Activated CD4-positive, CD25-positive, alpha-beta regulatory T cell (primary cell): ENCODE results near the gene DEPDC1B.
"Not testable (repeated sequence)": the region's sequence is repeated elsewhere in the genome, so short reads cannot be mapped to it uniquely, and the experiment has no call there.

ENCODE experiments used
- DNase-seq, 4 experiments: peaks; one replicate each; lab custom pipeline; 2025; lab: John Stamatoyannopoulos, UW

DEPDC1B gene

GRCh38 chr5:60584304-60584703, 115.7 kb downstream of the DEPDC1B start:
- no peak for DNase-seq

DNA sequence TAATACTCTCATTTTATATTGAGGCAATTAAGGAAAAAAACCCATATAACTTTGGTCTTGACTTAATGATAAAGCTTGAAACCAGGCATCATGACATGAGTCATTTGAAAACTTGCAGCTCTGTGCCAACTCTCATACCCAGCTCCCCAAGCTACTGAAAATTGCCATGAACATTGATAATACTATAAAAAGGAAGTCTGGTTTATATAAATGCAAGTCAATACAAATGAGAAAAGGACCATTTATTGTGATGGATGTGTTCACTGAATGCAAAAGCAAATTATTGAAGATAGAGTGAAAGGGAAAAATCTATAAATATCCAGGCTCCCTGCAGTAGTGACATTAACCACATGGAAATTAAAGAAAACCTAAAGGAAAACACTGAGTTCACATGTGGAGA, 116.3 kb downstream of the DEPDC1B start:
- DNase-seq = no peak

DNA sequence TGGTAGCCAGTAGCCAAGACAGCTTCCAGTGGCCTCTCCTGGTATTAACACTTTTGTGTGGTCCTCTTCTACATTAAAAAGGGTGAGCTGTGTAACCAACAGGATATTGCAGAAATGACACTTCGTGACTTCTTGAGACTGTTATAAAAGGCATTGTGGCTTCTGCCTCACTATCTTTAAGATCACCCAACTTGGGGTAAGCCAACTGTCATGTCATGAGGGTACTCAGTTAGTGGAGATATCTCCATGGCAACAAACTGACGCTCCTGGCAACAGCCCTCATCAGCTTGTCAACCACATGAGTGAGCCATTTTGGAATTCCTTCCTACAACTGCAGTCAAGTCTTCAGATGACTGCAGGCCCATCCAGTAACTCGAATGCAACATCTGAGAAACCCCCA, 121.7 kb downstream of the DEPDC1B start:
- DNase-seq = no peak

- no peak for DNase-seq
These were observed 122.8 kb downstream of the DEPDC1B start for GRCh38 chr5:60577116-60577515.

- no peak for DNase-seq
These were observed 123.5 kb downstream of the DEPDC1B start for GRCh38 chr5:60576425-60576824.

DNA sequence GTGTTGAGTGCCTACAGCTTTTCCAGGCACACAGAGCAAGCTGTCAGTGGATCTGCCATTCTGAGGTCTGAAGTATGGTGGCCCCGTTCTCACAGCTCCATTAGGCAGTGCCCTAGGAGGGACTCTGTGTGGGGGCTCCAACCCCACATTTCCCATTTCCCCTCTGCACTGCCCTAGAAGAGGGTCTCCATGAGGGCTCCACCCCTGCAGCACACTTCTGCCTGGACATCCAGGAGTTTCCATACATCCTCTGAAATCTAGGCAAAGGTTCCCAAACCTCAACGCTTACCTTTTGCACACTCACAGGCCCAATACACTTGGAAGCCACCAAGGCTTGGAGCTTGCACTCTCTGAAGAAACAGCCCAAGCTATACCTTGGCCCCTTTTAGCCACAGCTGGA, 131.3 kb downstream of the DEPDC1B start:
- DNase-seq = no peak

- DNase-seq = no peak
These were observed 136.2 kb downstream of the DEPDC1B start for GRCh38 chr5:60563696-60564324.

DNA sequence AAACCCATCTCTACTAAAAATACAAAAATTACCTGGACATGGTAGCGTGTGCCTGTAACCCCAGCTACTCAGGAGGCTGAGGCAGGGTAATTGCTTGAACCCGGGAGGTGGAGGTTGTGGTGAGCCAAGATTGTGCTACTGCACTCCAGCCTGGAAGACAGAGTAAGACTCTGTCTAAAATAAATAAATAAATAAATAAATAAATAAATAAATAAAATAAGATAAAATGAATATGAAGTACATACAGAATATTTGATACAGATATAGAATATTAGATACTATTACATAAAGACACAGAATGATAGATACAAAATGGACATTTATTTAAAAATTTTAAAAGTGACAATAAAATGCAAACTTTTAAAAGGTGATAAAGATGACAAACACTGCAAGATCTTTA, 146.7 kb downstream of the DEPDC1B start:
- DNase-seq = not testable (repeated sequence)

- DNase-seq = no peak
These were observed 148.1 kb downstream of the DEPDC1B start for GRCh38 chr5:60551829-60552228.

GRCh38 chr5:60551250-60551649, 148.7 kb downstream of the DEPDC1B start:
- no peak for DNase-seq

DNA sequence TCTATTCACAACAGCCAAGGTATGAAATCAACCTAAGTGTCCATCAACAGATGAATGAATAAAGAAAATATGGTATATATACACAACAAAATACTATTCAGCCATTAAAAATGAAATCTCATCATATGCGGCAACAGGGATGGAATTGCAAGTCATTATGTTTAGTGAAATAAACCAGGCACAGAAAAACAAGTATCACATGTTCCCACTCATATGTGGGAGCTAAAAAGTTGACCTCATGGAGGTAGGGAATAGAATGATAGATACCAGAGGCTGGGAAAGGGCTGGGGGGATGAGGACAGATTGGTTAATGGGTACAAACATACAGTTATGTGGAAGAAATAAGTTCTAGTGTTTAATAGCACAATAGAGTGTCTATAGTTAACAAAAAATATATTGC, 149.7 kb downstream of the DEPDC1B start:
- DNase-seq = no peak

DNA sequence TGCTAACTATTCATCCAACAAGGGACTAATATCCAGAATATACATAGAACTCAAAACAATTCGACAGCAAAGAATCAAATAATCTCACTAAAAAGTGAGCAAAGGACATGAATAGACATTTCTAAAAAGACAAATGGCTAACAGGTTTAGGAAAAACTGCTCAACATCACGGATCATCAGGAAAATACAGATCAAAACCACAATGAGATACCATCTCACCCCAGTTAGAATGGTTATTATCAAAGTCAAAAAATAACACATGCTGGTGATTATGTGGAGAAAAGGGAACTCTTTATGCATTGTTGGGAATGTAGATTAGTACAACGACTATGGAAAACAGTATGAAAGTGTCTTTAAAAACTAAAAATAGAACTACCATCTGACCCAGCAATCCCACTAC, 150.1 kb downstream of the DEPDC1B start:
- DNase-seq = no peak
